SKM-1 treated with dmso at 0.1 percent for 144 hours (cell line): Measurements from ENCODE around the gene MRPS22.
"Not testable (repeated sequence)": the region's sequence is repeated elsewhere in the genome, so short reads cannot be mapped to it uniquely, and the experiment has no call there.

Experiments used
- DNase-seq: peaks from one replicate; lab custom pipeline; 2025; ENCODE audit not compliant: unreplicated experiment; lab: John Stamatoyannopoulos, UW

Gene MRPS22

GRCh38 chr3:139389552-139390368, 45.9 kb downstream of the MRPS22 start, which contains the start of gene COPB2:
Gene COPB2, minus strand, starts transcription at chr3:139389647. Its CDS starts 97 bp downstream, at chr3:139389550.
- peak; percentile 96 for DNase-seq

GRCh38 chr3:139394116-139394515, 50.3 kb downstream of the MRPS22 start:
- DNase-seq: no peak

GRCh38 chr3:139396707-139397106, 52.9 kb downstream of the MRPS22 start:
- DNase-seq: no peak

- not testable (repeated sequence) for DNase-seq
Measured at GRCh38 chr3:139401155-139401554, 57.3 kb downstream of the MRPS22 start.
